Measurements from ENCODE around the gene CTXN2. TPM values are rescaled to one million over a fixed set of nuclear protein-coding genes. Genes with fewer than 3 reads are reported as not detected.

Gene CTXN2
- total RNA-seq = not detected in 2 replicates

GRCh38 chr15:48191574-48192225 lies at the start of gene CTXN2:
Gene CTXN2 (plus strand): TSS chr15:48191665. CDS start chr15:48201301, 9,636 bp downstream.

GRCh38 chr15:48177766-48178647 lies 13.5 kb upstream of the CTXN2 start, which contains the start of gene MYEF2:
Gene MYEF2 (minus strand): TSS chr15:48178295. CDS start chr15:48178237, 58 bp downstream.

DNA sequence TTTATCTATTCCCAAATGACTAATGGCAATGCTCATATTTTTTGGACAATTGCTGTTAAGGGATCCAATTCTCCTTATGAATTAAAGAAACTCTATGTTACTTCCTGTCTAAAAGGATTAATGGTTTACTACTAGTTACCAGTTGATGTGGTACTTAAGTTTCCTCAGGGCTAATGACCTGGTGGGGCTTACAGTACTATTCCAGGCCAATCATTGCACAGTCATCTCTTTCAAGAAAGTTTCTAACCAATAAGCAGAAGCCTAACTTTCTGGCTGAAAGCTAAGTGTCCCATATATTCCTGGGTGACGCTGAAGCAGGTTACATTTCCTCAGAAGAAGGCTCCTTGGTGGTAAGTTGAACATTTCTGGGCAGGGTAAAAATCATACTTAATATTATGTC lies 14.5 kb downstream of the CTXN2 start, which contains the start of gene SLC12A1:
TSS of gene SLC12A1 (plus strand) at position 322 of the 400 bp plus-strand sequence. CDS start 1,418 bp downstream, outside the sequence.

Other genes with a start within 250 kb of the CTXN2 start
- gene SLC24A5, start 70.7 kb upstream of the CTXN2 start, total RNA-seq = not detected in 2 replicates
- 0.58 and 0.60 TPM in 2 replicates for gene MYEF2, start 13.4 kb upstream of the CTXN2 start, total RNA-seq
- not detected in 2 replicates for gene SLC12A1, start 14.6 kb downstream of the CTXN2 start, total RNA-seq
- gene DUT, start 139.8 kb downstream of the CTXN2 start, total RNA-seq = 62.7 and 78.6 TPM in 2 replicates